HG02610 (cell line): ENCODE measurements around the gene CIAO3.

Source experiments
- ATAC-seq: cut with Tn5 transposase; IDR thresholded peaks from one replicate; pipeline ENCODE4 v1.9.1; 2021; ENCODE audit warnings: mild to moderate bottlenecking, moderate library complexity; ENCODE audit not compliant: unreplicated experiment

Gene CIAO3

GRCh38 chr16:740764-741505 is at the start of gene CIAO3:
Gene CIAO3 (minus strand): TSS chr16:740997. CDS start chr16:740985, 12 bp downstream.
- ATAC-seq: peak; percentile 77

GRCh38 chr16:790086-790485 is 49.3 kb upstream of the CIAO3 start:
- ATAC-seq: no peak

- no peak for ATAC-seq
These were observed 48.5 kb upstream of the CIAO3 start for GRCh38 chr16:789191-789850.

GRCh38 chr16:788399-789126 is 47.8 kb upstream of the CIAO3 start, which contains the start of gene CHTF18:
Gene CHTF18 (plus strand): TSS chr16:788620. CDS start chr16:788685, 65 bp downstream.
- peak; percentile 66 for ATAC-seq

- ATAC-seq: no peak
These were observed 47.2 kb upstream of the CIAO3 start, which contains the start of gene RPUSD1 for GRCh38 chr16:787978-788398. Gene RPUSD1 (minus strand): TSS chr16:788381. CDS start chr16:787737, 644 bp downstream.

GRCh38 chr16:787321-787966 is 46.6 kb upstream of the CIAO3 start:
- ATAC-seq: no peak

GRCh38 chr16:785563-786535 is 45.1 kb upstream of the CIAO3 start:
- ATAC-seq: no peak

- ATAC-seq: no peak
These were observed 43.6 kb upstream of the CIAO3 start for GRCh38 chr16:784431-784830.

- ATAC-seq: no peak
These were observed 42.8 kb upstream of the CIAO3 start for GRCh38 chr16:783404-784161.

- ATAC-seq: no peak
These were observed 42.1 kb upstream of the CIAO3 start for GRCh38 chr16:782766-783403.

- ATAC-seq: no peak
These were observed 41.5 kb upstream of the CIAO3 start for GRCh38 chr16:782258-782657.

- ATAC-seq: no peak
These were observed 40.7 kb upstream of the CIAO3 start for GRCh38 chr16:781346-782010.

- ATAC-seq: no peak
These were observed 39.5 kb upstream of the CIAO3 start for GRCh38 chr16:780296-780695.

GRCh38 chr16:779561-779960 is 38.8 kb upstream of the CIAO3 start:
- ATAC-seq: no peak

- ATAC-seq: no peak
These were observed 38.2 kb upstream of the CIAO3 start for GRCh38 chr16:778909-779527.

- no peak for ATAC-seq
These were observed 37.6 kb upstream of the CIAO3 start for GRCh38 chr16:778447-778846.

- no peak for ATAC-seq
These were observed 37.0 kb upstream of the CIAO3 start for GRCh38 chr16:777826-778225.

- no peak for ATAC-seq
These were observed 36.0 kb upstream of the CIAO3 start for GRCh38 chr16:776824-777223.
